Pancreas (tissue), 10 donors: ENCODE results near the gene FBLN1. TPM values are rescaled to one million over a fixed set of nuclear protein-coding genes. Genes with fewer than 3 reads are reported as not detected.

Experiments
- ATAC-seq, 4 donors: fragments of 200-7000 bp; cut with Tn5 transposase; one replicate each; pipeline versions ENCODE4 v1.8.0 to v1.9.1; 2020; ENCODE audit warnings: mild to moderate bottlenecking in 4 of 4, moderate library complexity in 4 of 4
- DNase-seq, 6 donors: peaks; one replicate each; pipeline ENCODE4 v3.0.0-alpha.2; 2020
- FAIRE-seq: peaks from 2 replicates; lab custom pipeline; 2012; peaks lifted over from hg19 to GRCh38; lab: Jason Lieb, UNC
- H3K27ac ChIP-seq, 4 donors: fragments of 200-600 bp; sonication (generic); 1 replicate in 3 of 4; 2 replicates in 1 of 4; pipeline versions ENCODE4 v1.5.0 to v1.8.0; 2020
- H3K27me3 ChIP-seq, 4 donors: fragments of 200-600 bp; one replicate each; pipeline ENCODE4 v1.8.0; 2021
- H3K36me3 ChIP-seq, 3 donors: fragments of 200-600 bp; sonication (generic) in 1 of 3; one replicate each; pipeline versions ENCODE4 v1.5.0 to v1.8.0; 2020 to 2021
- H3K4me1 ChIP-seq, 3 donors: fragments of 200-600 bp; one replicate each; pipeline ENCODE4 v1.8.0; 2021
- H3K4me3 ChIP-seq, 4 donors: fragments of 200-600 bp; sonication (generic) in 2 of 4; one replicate each; pipeline versions ENCODE4 v1.5.0 to v1.8.0; 2020 to 2021
- H3K9me3 ChIP-seq, 4 donors: fragments of 200-600 bp; one replicate each; pipeline ENCODE4 v1.8.0; 2021
- WGBS, 2 donors: extraction: QIAGEN DNeasy Blood & Tissue Kit; methylation state at CpG; one replicate each; pipeline ENCODE4 v1.1.7; 2013; 5-methylcytosine and 5-hydroxymethylcytosine counted together
- intact Hi-C, 3 donors: fragments of 100-400 bp; cut with DNase I; formaldehyde crosslinking; loops; one replicate each; pipeline versions ENCODE4 v1.11.1 to v1.14.2; 2022
- polyA plus RNA-seq, 2 donors: library from polyadenylated mRNA; stranded (reverse); fragments of 200-250 nt; gene quantifications; one replicate each; pipeline ENCODE4 v1.2.3, GENCODE V29; 2013
- total RNA-seq, 6 donors: library from RNA; stranded (reverse); fragmentation: NEBNext Ultra II Directional in 4 of 6; extraction: Animal tissue kit (Norgen Biotek cat#: 25700) in 4 of 6; gene quantifications; one replicate each; pipeline versions ENCODE4 v1.2.1 to v1.2.4, GENCODE V29; 2021 to 2023
- TF ChIP-seq, protein P1 (sequence below), 4 donors: fragments of 200-600 bp; sonication (generic) in 3 of 4; IDR thresholded peaks; one replicate each; pipeline versions ENCODE4 v1.5.0 to v1.8.0; 2021; ENCODE audit warnings: antibody characterized with exemption in 4 of 4
- donor health status: healthy with polysubstance abuse.
- donor health status: DM: no; HTN: no; CAD: no; lungs with moderate emphysema.
- donor health status: DM: no; HTN: no; CAD: no.
- donor health status: control.
- donor health status: control.
- donor health status: Bipolar disorder and iron deficiency.
- donor health status: DM: yes; HTN: yes; CAD: no.
- donor health status: DM: no; HTN: no; CAD: no.
- donor health status: DM: no; HTN: no; CAD: no.
- donor health status: DM: yes; HTN: yes; CAD: no.

The FBLN1 gene
- total and polyA plus RNA-seq, 8 donors, result 12.0 to 114 (median 21.5) TPM

DNA sequence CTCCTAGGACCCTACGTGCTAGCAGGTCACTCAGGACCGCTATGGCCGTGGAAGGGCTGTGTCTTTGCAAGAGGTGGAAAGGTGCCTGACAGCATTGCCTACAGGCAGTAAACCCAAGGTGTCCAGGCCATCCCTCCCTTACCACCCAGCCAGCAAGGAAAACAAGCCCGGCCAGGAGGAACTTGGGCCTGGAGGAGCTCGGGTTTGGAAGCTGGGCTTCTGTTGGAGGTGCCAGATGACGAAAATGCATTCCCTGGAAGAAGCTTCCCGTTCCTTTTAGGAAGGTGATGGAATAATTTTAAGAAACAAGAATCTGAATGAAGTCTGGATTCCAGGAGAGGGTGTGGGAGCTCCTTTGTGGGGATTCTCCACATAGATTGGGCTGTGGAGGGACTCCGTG, 23.6 kb downstream of the FBLN1 start:
- WGBS, 2 donors, result 73 to 82% methylated on average over 8 of the region's 8 CpGs
- TF ChIP-seq, protein P1, sequence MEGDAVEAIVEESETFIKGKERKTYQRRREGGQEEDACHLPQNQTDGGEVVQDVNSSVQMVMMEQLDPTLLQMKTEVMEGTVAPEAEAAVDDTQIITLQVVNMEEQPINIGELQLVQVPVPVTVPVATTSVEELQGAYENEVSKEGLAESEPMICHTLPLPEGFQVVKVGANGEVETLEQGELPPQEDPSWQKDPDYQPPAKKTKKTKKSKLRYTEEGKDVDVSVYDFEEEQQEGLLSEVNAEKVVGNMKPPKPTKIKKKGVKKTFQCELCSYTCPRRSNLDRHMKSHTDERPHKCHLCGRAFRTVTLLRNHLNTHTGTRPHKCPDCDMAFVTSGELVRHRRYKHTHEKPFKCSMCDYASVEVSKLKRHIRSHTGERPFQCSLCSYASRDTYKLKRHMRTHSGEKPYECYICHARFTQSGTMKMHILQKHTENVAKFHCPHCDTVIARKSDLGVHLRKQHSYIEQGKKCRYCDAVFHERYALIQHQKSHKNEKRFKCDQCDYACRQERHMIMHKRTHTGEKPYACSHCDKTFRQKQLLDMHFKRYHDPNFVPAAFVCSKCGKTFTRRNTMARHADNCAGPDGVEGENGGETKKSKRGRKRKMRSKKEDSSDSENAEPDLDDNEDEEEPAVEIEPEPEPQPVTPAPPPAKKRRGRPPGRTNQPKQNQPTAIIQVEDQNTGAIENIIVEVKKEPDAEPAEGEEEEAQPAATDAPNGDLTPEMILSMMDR (IDR thresholded peaks at IDR 0.05), result no peak
- ATAC-seq (no peak), FAIRE-seq (no peak), DNase-seq (no peak)
- H3K4me3 ChIP-seq, result no peak overlapping the region
- no peaks in the 10 kb centered on the region for H3K27me3 ChIP-seq
- no peaks in the 10 kb centered on the region for H3K9me3 ChIP-seq
- no peaks in the 10 kb centered on the region for H3K4me1 ChIP-seq
- intact Hi-C loops, result no loop called here
- H3K36me3 ChIP-seq, result no peaks in the 10 kb centered on the region
- H3K27ac ChIP-seq, result no peak overlapping the region

DNA sequence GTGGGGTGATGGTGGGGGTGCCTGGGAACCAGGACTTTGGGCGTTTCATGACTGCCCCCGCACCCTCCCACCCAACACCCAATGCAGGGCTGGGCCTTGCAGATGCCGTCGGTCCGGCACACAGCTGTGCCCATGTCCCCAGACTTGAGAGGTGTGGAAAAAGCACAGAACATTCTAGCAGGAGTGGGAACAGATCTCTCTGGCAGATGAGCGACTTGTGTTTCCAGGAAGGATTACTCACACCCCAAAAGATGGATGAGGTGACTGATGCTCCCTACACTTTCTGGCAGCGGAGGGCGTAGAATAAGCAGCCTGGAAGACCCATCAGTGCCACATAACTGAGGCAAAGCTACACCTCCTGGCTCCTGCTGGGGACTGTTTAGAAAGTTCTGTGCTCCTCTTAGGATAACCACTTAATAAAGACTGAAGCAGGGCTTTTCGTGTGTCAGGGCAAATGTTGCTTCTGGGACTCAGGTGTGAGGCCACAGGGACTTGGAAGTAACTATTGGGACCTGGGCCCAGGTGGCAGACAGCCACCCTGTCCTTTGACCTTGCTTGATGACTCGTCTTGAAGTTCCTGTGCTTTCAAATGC, 24.2 kb downstream of the FBLN1 start:
- 63 to 78% methylated on average over 10 of the region's 10 CpGs for WGBS, 2 donors
- no peak overlapping the region for H3K27ac ChIP-seq
- intact Hi-C loops, result no loop called here
- ATAC-seq, result no peak
- H3K9me3 ChIP-seq, result no peaks in the 10 kb centered on the region
- FAIRE-seq, result no peak
- DNase-seq, result no peak
- H3K27me3 ChIP-seq, result no peaks in the 10 kb centered on the region
- no peak overlapping the region for H3K4me3 ChIP-seq
- H3K36me3 ChIP-seq, result no peaks in the 10 kb centered on the region
- H3K4me1 ChIP-seq, result no peaks in the 10 kb centered on the region
- TF ChIP-seq, protein P1 (IDR thresholded peaks at IDR 0.05), result no peak

DNA sequence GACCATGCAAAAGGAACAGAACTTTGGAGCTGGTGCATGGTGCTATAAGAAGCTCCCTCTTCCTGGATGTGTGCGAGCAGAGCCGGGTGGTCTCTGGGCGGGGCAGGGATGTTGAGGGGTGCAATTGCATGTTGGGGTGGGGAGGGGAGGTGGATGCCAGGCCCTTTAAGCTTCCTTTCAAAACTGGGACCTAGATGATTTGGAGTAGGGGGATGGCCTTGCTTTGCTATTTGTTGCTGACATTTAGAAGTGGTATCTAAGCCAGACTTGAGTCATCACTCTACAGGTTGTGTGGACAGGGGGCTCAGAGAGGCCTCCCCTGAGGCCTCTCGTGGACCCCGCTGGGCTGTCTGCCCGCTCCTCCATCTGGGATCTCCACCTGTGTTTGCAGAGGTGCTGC, 24.8 kb downstream of the FBLN1 start:
- intact Hi-C loops, result no loop called here
- no peaks in the 10 kb centered on the region for H3K9me3 ChIP-seq
- no peak for DNase-seq
- no peak overlapping the region for H3K27ac ChIP-seq
- 77 to 98% methylated on average over 6 of the region's 6 CpGs for WGBS, 2 donors
- ATAC-seq, result no peak
- H3K36me3 ChIP-seq, result no peaks in the 10 kb centered on the region
- no peaks in the 10 kb centered on the region for H3K27me3 ChIP-seq
- H3K4me3 ChIP-seq, result no peak overlapping the region
- no peaks in the 10 kb centered on the region for H3K4me1 ChIP-seq
- TF ChIP-seq, protein P1 (IDR thresholded peaks at IDR 0.05), result no peak
- FAIRE-seq, result no peak

DNA sequence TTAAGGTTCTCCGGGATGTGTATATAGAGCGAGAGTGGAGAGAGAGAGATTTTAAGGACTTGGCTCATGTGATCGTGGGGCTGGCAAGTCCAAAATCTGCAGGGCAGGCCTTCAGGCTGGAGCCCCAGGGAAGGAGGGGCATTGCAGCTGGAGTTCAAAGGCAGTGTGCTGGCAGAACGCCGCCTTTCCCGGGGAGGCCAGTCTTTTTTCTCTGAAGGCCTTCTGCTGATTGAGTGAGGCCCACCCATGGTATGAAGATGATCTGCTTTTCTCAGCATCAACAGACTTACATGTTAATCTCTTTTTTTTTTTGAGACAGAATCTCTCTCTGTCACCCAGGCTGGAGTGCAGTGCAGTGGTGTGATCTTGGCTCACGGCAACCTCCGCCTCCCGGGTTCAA, 25.4 kb downstream of the FBLN1 start:
- TF ChIP-seq, protein P1 (IDR thresholded peaks at IDR 0.05), result no peak
- FAIRE-seq, result no peak
- Histone ChIP-seq H3K36me3 (no peaks in the 10 kb centered on the region), H3K4me1 (no peaks in the 10 kb centered on the region), H3K4me3 (no peak overlapping the region), H3K9me3 (no peaks in the 10 kb centered on the region), H3K27ac (no peak overlapping the region), H3K27me3 (no peaks in the 10 kb centered on the region)
- DNase-seq, result no peak
- intact Hi-C loops, result no loop called here
- 88% methylated on average over 9 of the region's 9 CpGs for WGBS, 2 donors
- no peak for ATAC-seq

DNA sequence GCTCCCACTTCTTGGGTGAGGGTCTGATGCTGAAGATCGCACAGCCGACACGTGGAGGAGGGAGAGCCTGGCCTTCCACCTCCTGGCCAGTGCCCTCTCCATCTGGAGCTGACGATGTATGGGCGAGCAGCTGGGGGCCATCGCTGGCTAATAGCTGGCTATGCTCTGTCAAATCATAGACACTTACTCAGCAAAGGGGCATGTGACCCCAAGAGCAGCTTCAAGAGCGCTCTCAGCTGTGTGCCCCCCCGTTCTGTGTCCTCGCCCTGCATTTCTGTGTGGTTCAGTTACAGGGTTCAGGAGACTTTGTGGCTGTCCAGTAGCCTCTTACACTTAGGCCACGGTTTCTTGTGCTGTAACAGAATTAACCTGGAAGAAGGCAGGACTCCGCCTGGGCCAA, 26.4 kb downstream of the FBLN1 start:
- Histone ChIP-seq H3K36me3 (no peaks in the 10 kb centered on the region), H3K4me1 (no peaks in the 10 kb centered on the region), H3K27me3 (no peaks in the 10 kb centered on the region), H3K27ac (no peak overlapping the region), H3K4me3 (no peak overlapping the region), H3K9me3 (no peaks in the 10 kb centered on the region)
- intact Hi-C loops, result no loop called here
- FAIRE-seq, result no peak
- 86 to 94% methylated on average over 11 of the region's 11 CpGs for WGBS, 2 donors
- TF ChIP-seq, protein P1 (IDR thresholded peaks at IDR 0.05), result no peak
- ATAC-seq, result no peak
- DNase-seq, result no peak
